HG03045 (cell line): ENCODE results near the gene DHH.
"Not testable (repeated sequence)": the region's sequence is repeated elsewhere in the genome, so short reads cannot be mapped to it uniquely, and the experiment has no call there.

Experiments
- ATAC-seq: cut with Tn5 transposase; IDR thresholded peaks from one replicate; pipeline ENCODE4 v1.9.1; 2021; ENCODE audit warnings: mild to moderate bottlenecking, moderate library complexity; ENCODE audit not compliant: unreplicated experiment

DHH gene

DNA sequence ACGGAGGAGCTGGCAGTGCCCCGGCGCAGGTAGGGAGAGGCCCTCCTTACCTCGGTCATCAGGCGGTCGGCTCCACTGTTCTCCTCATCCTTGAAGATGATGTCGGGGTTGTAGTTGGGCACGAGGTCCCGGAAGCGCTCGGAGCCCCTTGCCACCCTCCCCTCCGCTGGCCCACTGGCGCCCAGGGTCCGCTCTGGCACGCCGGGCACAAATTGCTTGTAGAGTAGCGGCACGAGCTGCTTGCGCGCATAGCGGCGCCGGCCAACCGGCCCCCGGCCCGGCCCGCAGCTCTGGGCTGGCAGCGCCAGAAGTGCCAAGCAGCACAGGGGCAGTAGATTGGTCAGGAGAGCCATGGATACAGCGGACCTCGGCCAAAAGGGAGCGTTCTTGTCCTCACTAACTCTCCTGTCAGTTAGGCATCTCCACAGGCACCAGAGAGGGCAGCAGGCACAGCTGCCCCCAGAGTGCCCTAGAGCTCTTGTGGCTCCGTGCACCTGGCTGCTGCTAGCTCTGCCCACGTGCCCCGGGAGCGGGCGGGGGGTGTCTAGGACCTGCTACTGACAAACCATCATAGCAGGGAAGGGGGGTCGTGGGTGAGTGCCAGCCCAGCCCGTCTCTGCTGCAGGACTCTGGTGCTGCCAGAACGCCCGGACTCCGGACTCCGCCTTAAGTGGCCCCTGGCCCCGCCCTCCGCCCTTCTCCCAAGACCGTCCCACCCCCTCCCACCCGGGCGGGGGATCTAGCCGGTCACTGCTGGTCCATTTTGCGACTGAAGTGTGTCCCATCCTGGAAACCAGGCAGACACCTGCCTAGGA, at the start of gene DHH:
Gene DHH (minus strand): TSS at position 642 of the 815 bp plus-strand sequence. CDS start 289 bp downstream, at position 353.
- no peak for ATAC-seq

DNA sequence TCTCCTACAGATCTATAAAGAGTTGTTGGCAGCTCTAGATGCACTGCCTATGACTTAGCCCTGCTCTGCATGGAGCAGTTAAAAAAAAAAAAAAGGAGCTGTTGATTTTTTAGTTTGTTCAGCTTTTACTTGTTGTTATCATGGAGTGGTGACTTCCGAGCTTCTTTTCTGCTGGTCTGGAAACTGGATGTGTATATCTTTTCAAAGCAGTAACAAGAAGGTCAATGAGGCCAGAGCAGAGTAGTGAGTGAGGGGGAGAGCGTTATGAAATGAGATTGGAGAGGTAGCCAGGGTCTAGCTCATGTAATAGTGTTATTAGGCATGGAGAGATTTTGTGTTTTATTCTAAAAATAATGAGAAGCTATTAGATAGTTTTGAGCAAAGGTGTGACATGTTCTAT, 49.8 kb upstream of the DHH start:
- no peak for ATAC-seq

DNA sequence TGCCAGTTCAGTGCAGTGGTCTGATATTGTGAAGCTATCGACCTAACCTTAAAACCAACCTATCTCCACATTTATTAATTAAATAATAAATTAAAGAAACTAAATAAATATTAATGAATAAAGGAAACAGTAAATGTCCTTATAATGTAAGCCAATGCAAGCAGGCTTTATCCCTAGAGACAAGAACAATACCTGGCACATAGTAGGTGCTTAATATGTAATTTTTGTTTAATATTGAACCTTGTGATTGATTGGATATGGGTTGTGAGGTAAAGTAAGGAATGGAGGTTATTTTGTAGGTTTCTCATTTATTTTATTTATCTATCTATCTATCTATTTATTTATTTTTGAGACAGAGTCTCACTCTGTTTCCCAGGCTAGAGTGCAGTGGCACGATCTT, 44.4 kb upstream of the DHH start:
- ATAC-seq: no peak

DNA sequence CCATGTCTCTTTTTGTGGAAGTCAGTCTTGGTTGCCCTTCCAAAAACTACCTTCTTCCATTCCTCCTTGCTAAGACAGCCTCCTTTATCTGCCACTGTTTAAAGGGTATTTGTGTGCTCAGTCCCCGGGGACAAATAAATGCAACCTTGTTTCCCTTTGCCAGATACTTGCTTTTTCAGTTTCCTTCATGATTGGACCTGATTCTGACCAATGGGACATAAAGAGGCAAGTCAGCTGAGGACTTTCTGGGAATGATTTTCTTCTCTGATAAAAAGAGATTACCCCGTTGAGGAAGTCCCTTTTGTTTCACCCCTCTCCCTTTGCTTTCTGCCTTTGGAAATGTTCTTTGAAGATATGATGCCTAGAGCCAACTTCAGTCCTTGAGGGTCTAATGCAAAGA, 44.0 kb upstream of the DHH start:
- no peak for ATAC-seq

DNA sequence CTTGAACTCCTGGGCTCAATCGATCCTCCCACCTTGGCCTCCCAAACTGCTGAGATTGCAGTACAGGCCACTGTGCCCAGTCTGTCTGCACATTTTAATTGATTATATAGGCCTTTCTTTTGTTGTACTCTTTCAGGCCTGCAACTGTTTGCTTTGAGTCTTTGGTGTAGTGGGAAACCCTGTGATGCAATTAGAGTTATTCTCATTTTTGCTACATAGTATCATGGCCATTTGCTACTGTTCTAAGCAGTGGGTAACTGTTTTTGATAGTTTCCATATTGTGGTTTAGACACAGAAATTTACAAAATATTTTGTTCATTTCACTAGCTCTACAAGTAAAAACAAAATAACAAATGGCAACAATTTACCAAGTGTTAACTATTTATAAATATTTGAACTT, 42.9 kb upstream of the DHH start:
- ATAC-seq: no peak

DNA sequence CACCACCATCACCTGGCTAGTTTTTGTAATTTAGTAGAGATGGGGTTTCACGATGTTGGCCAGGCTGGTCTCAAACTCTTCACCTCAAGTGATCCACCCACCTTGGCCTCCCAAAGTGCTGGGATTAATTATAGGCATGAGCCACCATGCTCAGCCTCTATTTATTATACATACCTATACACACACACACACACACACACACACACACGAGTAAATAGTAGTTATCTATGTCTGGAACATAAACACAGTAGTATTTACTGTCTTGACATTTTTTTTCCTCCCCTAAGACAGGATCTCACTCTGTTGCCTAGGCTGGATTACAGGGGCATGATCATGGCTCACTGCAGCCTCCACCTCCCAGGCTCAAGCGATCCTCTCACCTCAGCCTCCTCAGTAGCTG, 42.4 kb upstream of the DHH start:
- not testable (repeated sequence) for ATAC-seq

DNA sequence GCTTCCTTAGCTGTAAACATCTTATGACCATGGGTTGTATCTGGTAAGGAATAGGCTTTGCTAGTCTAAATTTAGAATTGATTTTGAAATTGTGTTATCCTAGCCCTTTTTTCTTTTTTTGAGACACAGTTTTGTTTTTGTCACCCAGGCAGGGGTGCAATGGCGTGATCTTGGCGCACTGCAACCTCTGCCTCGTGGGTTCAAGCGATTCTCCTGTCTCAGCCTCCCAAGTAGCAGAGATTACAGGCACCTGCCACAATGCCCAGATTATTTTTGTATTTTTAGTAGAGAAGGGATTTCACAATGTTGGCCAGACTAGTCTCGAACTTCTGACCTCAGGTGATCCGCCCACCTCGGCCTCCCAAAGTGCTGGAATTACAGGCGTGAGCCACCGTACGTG, 39.0 kb upstream of the DHH start:
- ATAC-seq: no peak

DNA sequence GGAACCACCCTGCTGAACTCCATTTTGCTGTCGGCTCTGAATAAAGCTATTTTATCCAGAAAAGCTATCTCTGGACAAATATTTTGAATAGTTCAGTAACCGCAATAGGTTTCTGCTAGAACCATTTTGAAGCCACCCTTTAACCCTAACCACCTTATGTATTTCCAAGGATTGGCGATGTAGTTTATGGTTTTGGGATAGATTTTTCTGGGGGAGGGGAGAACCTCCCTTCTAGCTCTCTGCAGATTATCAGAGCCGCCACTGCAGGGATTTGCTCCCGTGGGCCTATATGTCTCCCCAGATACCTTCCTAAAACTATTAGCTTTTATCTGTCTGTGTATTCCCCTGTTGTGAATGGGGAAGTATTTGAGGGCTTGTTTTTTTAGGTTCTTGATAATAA, 38.4 kb upstream of the DHH start:
- no peak for ATAC-seq

DNA sequence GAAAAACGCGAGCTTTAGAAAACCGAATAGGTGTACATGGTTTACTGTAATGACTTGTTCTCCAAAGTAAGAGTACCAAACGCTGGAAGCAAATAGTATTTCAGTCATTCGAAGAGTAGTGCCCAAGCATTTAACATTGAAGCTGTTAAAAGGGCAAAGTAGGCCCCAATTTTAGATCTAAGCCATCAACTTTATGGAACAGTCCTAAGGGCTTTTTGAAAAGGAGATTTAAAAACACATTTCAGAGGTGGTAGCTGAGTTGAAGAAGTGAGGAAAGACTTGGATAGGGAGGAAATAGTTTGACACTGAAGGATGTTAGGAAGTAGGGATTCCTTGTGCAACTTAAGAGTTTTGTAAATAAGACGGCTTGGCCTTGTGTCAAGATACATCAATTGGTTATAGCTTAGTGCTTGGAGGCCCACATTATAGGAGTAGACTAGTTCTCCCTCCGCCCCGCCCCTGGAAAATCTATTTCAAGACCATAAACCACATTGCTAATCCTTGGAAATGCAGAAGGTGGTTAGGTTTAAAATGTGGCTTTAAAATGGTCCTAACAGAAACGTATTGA, 37.4 kb upstream of the DHH start:
- no peak for ATAC-seq

DNA sequence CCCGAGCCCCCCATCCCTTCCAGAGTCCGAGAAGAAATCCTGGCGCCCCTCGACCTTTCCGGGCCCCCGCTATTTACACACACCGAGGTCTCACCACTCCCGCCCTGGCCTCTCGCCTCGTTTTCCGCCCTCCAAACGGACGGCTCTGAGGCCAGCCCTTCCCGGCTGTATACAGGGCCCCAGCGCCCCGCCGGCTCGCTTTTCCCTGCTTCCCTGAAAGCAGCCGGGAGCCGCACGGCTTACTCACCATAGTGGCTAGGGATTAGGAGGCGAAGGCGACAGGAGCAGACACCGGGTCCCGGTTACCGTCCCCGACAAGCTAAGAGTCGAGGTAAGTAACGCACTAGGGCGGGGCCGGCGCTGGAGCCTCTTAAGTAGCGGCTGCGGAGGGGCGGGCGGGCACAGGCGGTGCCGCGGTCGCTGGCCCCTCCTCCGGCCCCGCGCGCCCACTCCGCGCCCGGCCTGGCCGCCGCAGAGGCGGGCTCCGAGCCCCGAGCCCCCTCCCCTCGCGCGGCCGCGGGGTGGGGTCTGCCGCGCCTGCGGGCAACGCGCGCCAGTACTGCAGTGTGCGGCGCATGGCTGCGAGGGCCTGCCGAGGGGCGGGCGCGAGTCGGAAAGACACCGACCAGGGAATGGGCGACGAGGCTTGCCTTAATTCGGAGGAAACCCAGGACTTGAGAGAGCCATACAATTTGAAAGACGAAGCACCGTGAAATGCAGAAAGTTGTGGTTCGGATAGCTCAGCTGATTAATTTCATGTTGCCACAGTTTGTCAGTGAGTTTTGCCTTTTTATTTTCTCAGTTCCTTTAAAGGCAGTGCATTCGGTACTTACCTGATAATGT, 36.7 kb upstream of the DHH start, which contains the start of gene TUBA1B:
Gene TUBA1B (minus strand): TSS at position 345 of the 843 bp plus-strand sequence. CDS start 95 bp downstream, at position 250.
- peak; percentile 66 for ATAC-seq

DNA sequence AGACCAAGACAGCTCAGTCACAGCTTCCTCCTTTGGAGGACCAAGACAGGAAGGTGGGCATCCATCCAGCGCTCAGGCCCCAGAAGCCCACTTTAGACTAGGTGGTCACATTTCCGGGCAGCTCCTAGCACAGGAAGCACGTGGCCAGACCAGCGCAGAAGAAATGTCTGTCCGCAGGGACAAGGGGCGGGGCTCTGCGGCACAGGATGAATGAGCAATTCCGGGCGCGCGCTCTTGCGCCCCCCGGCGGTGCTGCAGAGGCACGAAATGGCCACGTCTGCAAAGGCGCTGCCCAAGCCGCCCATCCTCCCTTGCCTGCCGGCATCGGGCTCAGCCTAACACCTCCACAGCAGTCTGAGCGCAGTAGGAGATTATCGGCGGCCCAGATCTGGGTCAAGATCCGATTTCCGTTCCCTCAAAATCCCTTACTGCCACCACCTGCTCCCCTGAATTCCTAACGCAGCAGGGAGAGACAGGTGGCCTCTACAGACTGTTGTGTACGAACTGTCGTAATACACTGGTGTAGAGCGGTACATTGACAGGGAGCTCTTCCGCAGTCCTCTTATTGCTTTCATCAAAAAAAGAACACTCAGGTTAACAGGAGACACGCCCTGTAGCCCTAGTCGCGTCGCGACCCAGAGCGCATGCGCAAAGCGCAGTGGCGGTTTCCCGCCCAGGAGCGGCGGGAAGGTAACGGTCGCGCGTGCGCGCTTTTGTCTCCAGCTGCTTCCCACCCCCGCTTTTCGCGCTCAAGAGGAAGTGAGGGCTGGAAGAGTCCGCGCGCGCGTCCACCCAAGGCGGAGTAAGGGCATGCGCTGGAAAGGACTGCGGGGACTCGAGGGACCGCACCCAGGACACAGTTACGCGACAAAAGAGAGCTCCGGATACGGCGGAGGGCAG, 35.8 kb upstream of the DHH start:
- ATAC-seq: peak; percentile 51

DNA sequence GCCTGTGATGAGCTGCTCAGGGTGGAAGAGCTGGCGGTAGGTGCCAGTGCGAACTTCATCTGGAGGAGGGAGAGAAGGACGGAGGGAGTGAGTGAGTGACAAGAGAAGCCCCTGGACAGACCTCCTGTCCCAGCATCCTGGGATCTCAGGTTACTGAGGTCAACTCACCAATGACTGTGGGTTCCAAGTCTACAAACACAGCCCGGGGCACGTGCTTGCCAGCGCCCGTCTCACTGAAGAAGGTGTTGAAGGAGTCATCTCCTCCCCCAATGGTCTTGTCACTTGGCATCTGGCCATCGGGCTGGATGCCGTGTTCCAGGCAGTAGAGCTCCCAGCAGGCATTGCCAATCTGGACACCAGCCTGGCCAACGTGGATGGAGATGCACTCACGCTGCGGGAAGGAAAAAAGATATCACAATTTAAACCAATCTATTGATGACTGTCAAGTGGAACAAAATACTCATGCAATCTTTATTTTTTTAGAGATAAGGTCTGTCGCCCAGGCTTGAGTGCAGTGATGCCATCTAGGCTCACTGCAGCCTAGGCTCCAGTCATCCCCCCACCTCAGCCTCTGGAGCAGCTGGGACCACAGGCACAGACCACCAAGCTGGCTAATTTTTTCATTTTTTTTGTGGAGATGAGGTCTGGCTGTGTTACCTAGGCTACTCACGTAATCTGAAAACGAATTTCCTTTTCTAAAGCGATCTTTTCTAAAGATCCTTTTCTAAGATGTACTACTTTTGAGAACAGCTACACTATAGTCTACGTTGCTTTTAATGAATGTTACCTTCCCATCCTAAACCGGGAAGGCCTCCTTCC, 34.9 kb upstream of the DHH start:
- ATAC-seq: no peak

DNA sequence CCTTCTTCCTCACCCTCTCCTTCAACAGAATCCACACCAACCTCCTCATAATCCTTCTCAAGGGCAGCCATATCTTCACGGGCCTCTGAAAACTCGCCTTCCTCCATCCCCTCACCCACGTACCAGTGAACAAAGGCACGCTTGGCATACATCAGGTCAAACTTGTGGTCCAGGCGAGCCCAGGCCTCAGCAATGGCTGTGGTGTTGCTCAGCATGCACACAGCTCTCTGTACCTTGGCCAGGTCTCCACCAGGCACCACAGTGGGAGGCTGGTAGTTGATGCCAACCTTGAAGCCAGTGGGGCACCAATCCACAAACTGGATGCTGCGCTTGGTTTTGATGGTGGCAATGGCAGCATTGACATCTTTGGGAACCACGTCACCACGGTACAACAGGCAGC, 33.4 kb upstream of the DHH start:
- not testable (repeated sequence) for ATAC-seq

DNA sequence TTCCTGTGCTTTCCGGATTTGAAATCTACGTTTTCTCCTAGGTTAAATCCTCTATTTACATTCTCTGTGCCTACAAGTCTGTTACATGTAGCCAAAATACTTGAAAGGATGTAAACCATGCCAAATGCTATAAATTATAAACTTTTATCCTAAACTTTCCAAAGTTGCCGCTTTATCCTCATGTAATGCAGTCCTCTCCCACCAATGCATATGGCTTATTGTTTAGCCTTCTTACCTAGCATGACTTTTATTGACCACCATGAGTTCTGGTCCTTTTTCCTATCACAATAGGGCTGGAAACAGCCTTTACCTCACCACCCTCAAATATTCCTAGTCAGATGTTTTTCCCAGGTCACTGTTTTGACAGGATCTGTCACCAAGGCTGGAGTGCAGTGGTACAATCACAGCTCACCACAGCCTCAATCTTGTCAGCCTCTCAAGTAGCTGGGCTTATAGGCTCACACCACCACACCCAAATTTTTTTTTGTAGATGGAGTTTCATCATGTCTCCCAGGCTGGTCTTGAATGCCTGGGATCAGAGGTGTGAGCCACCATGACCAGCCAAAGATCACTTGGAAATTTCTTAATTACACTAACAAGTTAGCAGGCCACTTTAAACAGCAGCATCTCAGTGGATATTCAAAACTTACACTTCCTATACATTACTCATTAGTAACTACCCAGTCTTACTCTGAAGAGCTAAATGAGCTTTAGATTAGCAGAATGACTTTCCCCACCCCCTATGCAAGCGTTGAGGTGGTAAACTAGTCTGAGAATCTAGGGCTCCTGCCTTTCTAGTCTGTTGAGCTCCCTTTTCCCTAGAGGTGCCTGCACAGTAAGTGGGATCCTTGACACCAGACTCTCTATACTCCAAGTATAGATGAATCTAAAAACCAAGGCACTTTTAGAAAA, 32.5 kb upstream of the DHH start:
- no peak for ATAC-seq

DNA sequence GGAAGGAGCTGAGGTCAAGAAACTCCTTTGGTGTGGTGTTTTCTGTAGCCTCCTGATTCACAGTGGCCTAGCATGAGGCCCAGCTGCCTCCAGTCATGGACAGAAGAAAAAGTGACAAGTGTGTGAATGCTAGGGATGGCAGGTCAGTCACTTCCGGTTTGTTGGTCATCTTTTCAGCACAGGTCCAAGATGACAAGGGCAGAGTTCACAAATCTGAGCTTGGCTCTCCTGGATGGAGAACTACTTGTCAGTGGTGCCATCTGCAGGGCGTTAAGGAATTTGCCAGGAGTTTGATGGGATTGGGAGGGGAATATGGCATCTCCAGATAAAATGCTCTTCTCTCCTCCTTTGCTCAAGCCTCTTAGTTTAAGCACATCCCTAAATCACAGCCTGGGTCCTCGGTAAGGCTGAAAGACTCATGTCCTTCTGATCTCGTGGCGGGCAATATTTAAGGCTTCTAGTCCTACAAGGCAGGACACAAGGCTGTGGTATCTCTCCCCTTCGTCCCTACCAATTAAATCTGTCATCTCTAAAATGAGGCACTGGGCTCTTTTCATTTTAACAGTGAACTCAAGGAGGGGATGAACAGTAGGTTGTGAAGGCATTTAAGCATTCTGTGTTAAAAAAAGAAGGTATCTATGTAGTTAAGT, 26.6 kb upstream of the DHH start:
- no peak for ATAC-seq

DNA sequence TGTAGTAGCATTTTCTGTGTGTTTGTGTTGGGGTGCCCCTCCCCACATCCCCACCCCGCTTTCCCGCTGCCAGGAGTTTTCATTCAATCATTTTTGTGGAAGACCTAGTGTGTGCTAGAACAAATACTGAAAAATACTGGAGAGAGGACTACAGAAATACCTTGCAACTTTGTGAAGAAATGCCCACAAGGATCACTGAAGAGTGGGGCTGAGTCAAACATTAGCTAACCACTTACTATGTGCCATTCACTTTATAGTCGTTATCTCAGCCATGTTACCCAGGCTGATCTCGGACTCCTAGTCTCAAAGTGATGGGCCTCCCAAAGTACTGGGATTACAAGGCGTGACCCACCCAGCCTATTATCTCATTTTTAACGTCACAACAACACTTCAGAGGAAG, 16.6 kb upstream of the DHH start:
- ATAC-seq: peak; percentile 0

DNA sequence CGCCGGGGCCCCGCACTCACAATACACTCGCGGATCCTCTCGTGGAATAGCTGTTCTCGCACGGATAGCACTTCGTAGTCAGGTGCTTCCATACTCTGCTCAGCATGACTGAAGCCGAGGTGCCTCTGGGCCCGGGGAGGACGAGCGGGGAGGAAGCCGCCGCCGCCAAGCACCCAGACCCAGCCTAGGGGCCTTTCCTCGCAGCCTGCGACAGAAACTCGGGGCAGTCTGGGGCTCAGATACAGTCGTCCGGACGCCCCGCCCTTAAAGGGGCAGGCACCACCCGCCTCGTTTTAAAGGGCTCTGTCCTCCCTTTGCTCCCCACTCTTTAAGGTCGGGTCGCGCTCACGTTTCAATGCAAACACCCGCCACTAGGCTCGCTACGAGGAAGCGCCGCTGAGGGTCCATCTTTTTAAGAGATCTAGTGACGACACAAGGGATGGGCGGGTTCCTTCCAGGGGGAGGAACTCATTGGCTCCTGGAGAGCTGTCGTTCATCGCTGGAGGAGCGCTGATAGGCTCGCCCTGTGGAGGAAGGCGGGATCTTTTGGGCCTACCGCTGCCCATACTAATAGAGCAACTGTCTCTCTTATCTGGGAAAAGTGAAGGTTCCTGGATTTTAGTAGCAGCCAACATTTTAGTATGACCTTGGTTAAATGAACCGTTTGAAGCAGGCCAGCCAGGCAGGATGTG, 16.0 kb upstream of the DHH start, which contains the start of gene LMBR1L:
Gene LMBR1L (minus strand): TSS at position 384 of the 692 bp plus-strand sequence. CDS start 292 bp downstream, at position 92.
- peak; percentile 98 for ATAC-seq
